GM12878 (cell line): Measurements from ENCODE around the gene AP1M1. TPM values are rescaled to one million over a fixed set of nuclear protein-coding genes. Genes with fewer than 3 reads are reported as not detected.
A peak's percentile ranks its signal among the peaks of the same experiment; 100 is the strongest.

Experiments
- BACH1 ChIP-seq: fragments of 450-650 bp; IDR thresholded peaks from 2 replicates; pipeline ENCODE4 v1.6.1; 2017; ENCODE audit warnings: mild to moderate bottlenecking, borderline replicate concordance
- BHLHE40 ChIP-seq, 2 experiments: fragments of 450-650 bp in 1 of 2; IDR thresholded peaks; 2 replicates each; pipeline ENCODE4 v1.6.1; 2011 to 2017; ENCODE audit warnings: low read depth in 2 of 2, borderline replicate concordance in 1 of 2, improper control_type of control experiment in 1 of 2, low read length in 1 of 2, mild to moderate bottlenecking in 1 of 2
- EGR1 ChIP-seq, 2 experiments: IDR thresholded peaks; 1 replicate in 1 of 2; 2 replicates in 1 of 2; pipeline ENCODE4 v1.6.1; 2011 to 2012; ENCODE audit warnings: low read depth in 2 of 2, low read length in 2 of 2, borderline replicate concordance in 1 of 2, mild to moderate bottlenecking in 1 of 2, moderate library complexity in 1 of 2
- HCFC1 ChIP-seq: fragments of 150-350 bp; IDR thresholded peaks from 2 replicates; pipeline ENCODE4 v1.6.1; 2014; ENCODE audit warnings: low read length
- IKZF2 ChIP-seq, 2 experiments: fragments of 450-650 bp; IDR thresholded peaks; 2 replicates each; pipeline ENCODE4 v1.6.1; 2017; ENCODE audit warnings: mild to moderate bottlenecking in 2 of 2, moderate library complexity in 2 of 2
- IRF4 ChIP-seq: IDR thresholded peaks from 2 replicates; pipeline ENCODE4 v1.6.1; 2011; ENCODE audit warnings: low read depth, low read length
- JUNB ChIP-seq: IDR thresholded peaks from 2 replicates; pipeline ENCODE4 v1.6.1; 2016; ENCODE audit warnings: antibody characterized with exemption, mild to moderate bottlenecking
- MXI1 ChIP-seq: fragments of 150-350 bp; IDR thresholded peaks from 2 replicates; pipeline ENCODE4 v1.6.1; 2011; ENCODE audit warnings: low read depth, mild to moderate bottlenecking, inconsistent platforms, low read length, improper control_type of control experiment
- NFYA ChIP-seq: IDR thresholded peaks from 2 replicates; pipeline ENCODE4 v1.6.1; 2011; ENCODE audit warnings: low read depth, mild to moderate bottlenecking, low read length, improper control_type of control experiment, borderline replicate concordance
- NR2F1 ChIP-seq: fragments of 450-650 bp; conservative IDR thresholded peaks from 2 replicates; pipeline ENCODE4 v1.6.1; 2017; ENCODE audit warnings: mild to moderate bottlenecking
- PML ChIP-seq: IDR thresholded peaks from 2 replicates; pipeline ENCODE4 v1.6.1; 2012; ENCODE audit warnings: low read length, inconsistent platforms
- POLR2AphosphoS5 ChIP-seq: IDR thresholded peaks from 2 replicates; pipeline ENCODE4 v1.6.1; 2011; ENCODE audit warnings: mild to moderate bottlenecking, low read length, inconsistent platforms
- POU2F2 ChIP-seq: IDR thresholded peaks from 3 replicates; pipeline ENCODE4 v1.6.1; 2011; ENCODE audit warnings: low read depth, mild to moderate bottlenecking, low read length, borderline replicate concordance
- RFX5 ChIP-seq: IDR thresholded peaks from 2 replicates; pipeline ENCODE4 v1.6.1; 2011; ENCODE audit warnings: low read depth, low read length, improper control_type of control experiment
- SKIL ChIP-seq: fragments of 450-650 bp; IDR thresholded peaks from 2 replicates; pipeline ENCODE4 v1.6.1; 2017; ENCODE audit warnings: mild to moderate bottlenecking, low read depth, inconsistent platforms; ENCODE audit not compliant: poor library complexity, severe bottlenecking
- SMC3 ChIP-seq: IDR thresholded peaks from 2 replicates; pipeline ENCODE4 v1.6.1; 2011; ENCODE audit warnings: low read length, improper control_type of control experiment, borderline replicate concordance
- SPI1 ChIP-seq: IDR thresholded peaks from 2 replicates; pipeline ENCODE4 v1.6.1; 2011; ENCODE audit warnings: low read depth, mild to moderate bottlenecking, low read length, moderate library complexity, borderline replicate concordance; ENCODE audit not compliant: insufficient read depth
- SUPT20H ChIP-seq: IDR thresholded peaks from 2 replicates; pipeline ENCODE4 v1.6.1; 2011; ENCODE audit warnings: low read depth, mild to moderate bottlenecking, low read length, moderate library complexity, borderline replicate concordance; ENCODE audit not compliant: control insufficient read depth
- TBL1XR1 ChIP-seq: IDR thresholded peaks from 2 replicates; pipeline ENCODE4 v1.6.1; 2012; ENCODE audit warnings: low read depth, low read length, improper control_type of control experiment
- WRNIP1 ChIP-seq: IDR thresholded peaks from 2 replicates; pipeline ENCODE4 v1.6.1; 2011; ENCODE audit warnings: low read depth, low read length, improper control_type of control experiment, borderline replicate concordance
- ZNF274 ChIP-seq: IDR thresholded peaks from one replicate; pipeline ENCODE4 v1.8.0; 2011; ENCODE audit not compliant: insufficient read length, insufficient read depth
- ZNF384 ChIP-seq: IDR thresholded peaks from 2 replicates; pipeline ENCODE4 v1.6.1; 2012; ENCODE audit warnings: low read depth, mild to moderate bottlenecking, low read length, improper control_type of control experiment, borderline replicate concordance
- ZSCAN29 ChIP-seq: fragments of 450-650 bp; IDR thresholded peaks from 2 replicates; pipeline ENCODE4 v1.6.1; 2017; ENCODE audit warnings: mild to moderate bottlenecking, moderate library complexity
- polyA plus RNA-seq, 11 experiments: library from polyadenylated mRNA; depleted of rRNA in 4 of 11; unstranded in 6 of 11; stranded (reverse) in 5 of 11; fragments of >200 nt; fragmentation: Nextera tagmentation in 4 of 11; fragmentation: Illumina TruSeq in 1 of 11; extraction: Ambion mirVana in 4 of 11; extraction: Trizol in 1 of 11; gene quantifications; 1 replicate in 1 of 11; 2 replicates in 10 of 11; pipeline versions ENCODE4 v1.2.1 to v1.2.3, GENCODE V29; 2011 to 2016; ENCODE audit warnings: inconsistent platforms in 2 of 11, missing spikeins in 2 of 11, low read depth in 1 of 11
- total RNA-seq, 4 experiments: library from RNA; depleted of rRNA in 3 of 4; stranded (reverse); fragments of >200 nt in 3 of 4; fragmentation: Illumina TruSeq in 1 of 4; extraction: Trizol in 1 of 4; gene quantifications; 2 replicates each; pipeline versions ENCODE4 v1.2.1 to v1.2.3, GENCODE V29; 2013 to 2021
- TF ChIP-seq, protein P1 (sequence below): fragments of 450-650 bp; formaldehyde crosslinking; IDR thresholded peaks from 2 replicates; pipeline ENCODE4 v1.4.0; 2020; ENCODE audit warnings: mild to moderate bottlenecking, moderate library complexity
- TF ChIP-seq, protein P2 (sequence below): fragments of 450-650 bp; IDR thresholded peaks from 2 replicates; pipeline ENCODE4 v1.6.1; 2017; ENCODE audit warnings: borderline replicate concordance

AP1M1 gene
- total and polyA plus RNA-seq, 10 of the 15 experiments (the other 5 are each of a cell fraction or from before 2014, with no cell fraction given) = 1.0 to 116 (median 44.7) TPM

DNA sequence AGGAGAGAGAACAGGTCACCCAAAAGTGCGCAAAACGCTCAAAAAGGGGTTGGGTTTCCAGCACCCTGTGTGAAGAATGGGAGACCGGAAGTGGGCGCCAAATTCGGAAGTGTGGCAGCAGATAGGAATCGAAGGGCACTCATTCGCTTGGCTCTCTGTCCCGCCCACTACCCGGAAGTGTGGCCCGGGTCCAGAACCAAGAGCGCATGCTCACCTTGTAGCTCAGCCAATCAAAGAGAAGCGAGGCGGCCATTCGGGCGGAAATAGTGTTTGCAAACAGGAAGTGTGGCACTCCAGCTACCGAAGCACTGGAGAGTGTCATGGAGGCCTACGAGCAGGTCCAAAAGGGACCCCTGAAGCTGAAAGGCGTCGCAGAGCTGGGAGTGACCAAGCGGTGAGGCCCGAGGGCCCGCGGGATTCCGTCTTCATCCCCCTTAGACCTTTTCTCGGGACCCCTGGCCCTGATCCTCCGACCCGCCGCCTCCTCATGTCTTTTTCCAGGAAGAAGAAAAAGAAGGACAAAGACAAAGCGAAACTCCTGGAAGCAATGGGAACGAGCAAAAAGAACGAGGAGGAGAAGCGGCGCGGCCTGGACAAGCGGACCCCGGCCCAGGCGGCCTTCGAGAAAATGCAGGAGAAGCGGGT, 12.5 kb upstream of the AP1M1 start, which contains the start of gene FAM32A (continued):
- TF ChIP-seq SMC3 = no peak
- 0 out of 2 replicates have a peak, but pooled peaks have one; percentile 2 for TF ChIP-seq TBL1XR1
- no peak for TF ChIP-seq BHLHE40 (IDR thresholded peaks at IDR 0.05; ENCODE audit: borderline replicate concordance in 1 of 2, low read depth in 2 of 2, low read length in 1 of 2)
- no peak for TF ChIP-seq JUNB
- TF ChIP-seq WRNIP1 = no peak
- no peak for TF ChIP-seq IKZF2 (IDR thresholded peaks at IDR 0.05)
- peak; percentile 84 for TF ChIP-seq HCFC1
- TF ChIP-seq RFX5 = no peak
- TF ChIP-seq ZNF384 = no peak
- no peak for TF ChIP-seq ZSCAN29
- no peak for TF ChIP-seq SUPT20H
- TF ChIP-seq PML = peak; percentile 55; the same call in 1 of the 2 replicates
- TF ChIP-seq, protein P1, sequence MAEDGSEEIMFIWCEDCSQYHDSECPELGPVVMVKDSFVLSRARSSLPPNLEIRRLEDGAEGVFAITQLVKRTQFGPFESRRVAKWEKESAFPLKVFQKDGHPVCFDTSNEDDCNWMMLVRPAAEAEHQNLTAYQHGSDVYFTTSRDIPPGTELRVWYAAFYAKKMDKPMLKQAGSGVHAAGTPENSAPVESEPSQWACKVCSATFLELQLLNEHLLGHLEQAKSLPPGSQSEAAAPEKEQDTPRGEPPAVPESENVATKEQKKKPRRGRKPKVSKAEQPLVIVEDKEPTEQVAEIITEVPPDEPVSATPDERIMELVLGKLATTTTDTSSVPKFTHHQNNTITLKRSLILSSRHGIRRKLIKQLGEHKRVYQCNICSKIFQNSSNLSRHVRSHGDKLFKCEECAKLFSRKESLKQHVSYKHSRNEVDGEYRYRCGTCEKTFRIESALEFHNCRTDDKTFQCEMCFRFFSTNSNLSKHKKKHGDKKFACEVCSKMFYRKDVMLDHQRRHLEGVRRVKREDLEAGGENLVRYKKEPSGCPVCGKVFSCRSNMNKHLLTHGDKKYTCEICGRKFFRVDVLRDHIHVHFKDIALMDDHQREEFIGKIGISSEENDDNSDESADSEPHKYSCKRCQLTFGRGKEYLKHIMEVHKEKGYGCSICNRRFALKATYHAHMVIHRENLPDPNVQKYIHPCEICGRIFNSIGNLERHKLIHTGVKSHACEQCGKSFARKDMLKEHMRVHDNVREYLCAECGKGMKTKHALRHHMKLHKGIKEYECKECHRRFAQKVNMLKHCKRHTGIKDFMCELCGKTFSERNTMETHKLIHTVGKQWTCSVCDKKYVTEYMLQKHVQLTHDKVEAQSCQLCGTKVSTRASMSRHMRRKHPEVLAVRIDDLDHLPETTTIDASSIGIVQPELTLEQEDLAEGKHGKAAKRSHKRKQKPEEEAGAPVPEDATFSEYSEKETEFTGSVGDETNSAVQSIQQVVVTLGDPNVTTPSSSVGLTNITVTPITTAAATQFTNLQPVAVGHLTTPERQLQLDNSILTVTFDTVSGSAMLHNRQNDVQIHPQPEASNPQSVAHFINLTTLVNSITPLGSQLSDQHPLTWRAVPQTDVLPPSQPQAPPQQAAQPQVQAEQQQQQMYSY (CRISPR knock-in tag) = no peak
- no peak; a peak in 1 of 3 replicates for TF ChIP-seq EGR1 (IDR thresholded peaks at IDR 0.05; ENCODE audit: borderline replicate concordance in 1 of 2, low read depth in 2 of 2, low read length in 2 of 2)
- TF ChIP-seq SKIL = no peak
- peak; percentile 68 for TF ChIP-seq SPI1
- TF ChIP-seq POLR2AphosphoS5 = peak; percentile 93
- TF ChIP-seq MXI1 = peak; percentile 69; the same call in 1 of the 2 replicates
- peak; percentile 58; the same call in 1 of the 3 replicates for TF ChIP-seq POU2F2
- no peak for TF ChIP-seq ZNF274
- TF ChIP-seq, protein P2, sequence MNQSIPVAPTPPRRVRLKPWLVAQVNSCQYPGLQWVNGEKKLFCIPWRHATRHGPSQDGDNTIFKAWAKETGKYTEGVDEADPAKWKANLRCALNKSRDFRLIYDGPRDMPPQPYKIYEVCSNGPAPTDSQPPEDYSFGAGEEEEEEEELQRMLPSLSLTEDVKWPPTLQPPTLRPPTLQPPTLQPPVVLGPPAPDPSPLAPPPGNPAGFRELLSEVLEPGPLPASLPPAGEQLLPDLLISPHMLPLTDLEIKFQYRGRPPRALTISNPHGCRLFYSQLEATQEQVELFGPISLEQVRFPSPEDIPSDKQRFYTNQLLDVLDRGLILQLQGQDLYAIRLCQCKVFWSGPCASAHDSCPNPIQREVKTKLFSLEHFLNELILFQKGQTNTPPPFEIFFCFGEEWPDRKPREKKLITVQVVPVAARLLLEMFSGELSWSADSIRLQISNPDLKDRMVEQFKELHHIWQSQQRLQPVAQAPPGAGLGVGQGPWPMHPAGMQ = no peak
- no peak for TF ChIP-seq NR2F1
- TF ChIP-seq NFYA = no peak
- no peak for TF ChIP-seq BACH1
- TF ChIP-seq IRF4 = no peak
